GM23338 (cell line): Measurements from ENCODE around the gene SERPINB2. TPM values are rescaled to one million over a fixed set of nuclear protein-coding genes. Genes with fewer than 3 reads are reported as not detected.

Experiments used
- ATAC-seq: fragments of 200-7000 bp; cut with Tn5 transposase; 3 replicates; pipeline ENCODE4 v1.9.1; 2020
- DNase-seq: peaks from one replicate; pipeline ENCODE4 v3.0.0-alpha.2; 2015; ENCODE audit warnings: low spot score
- H2AFZ ChIP-seq: fragments of 200-600 bp; sonication (generic); 2 replicates; pipeline ENCODE4 v1.8.0; 2016; ENCODE audit warnings: antibody characterized with exemption, mild to moderate bottlenecking, moderate library complexity
- H3F3A ChIP-seq: fragments of 200-600 bp; sonication (generic); replicated peaks from 2 replicates; pipeline ENCODE4 v1.8.0; 2017; ENCODE audit warnings: antibody characterized with exemption, mixed run types, low read depth
- H3K27ac ChIP-seq: fragments of 200-600 bp; sonication (generic); 2 replicates; pipeline ENCODE4 v1.6.1; 2016; ENCODE audit warnings: low read depth
- H3K27me3 ChIP-seq: fragments of 200-600 bp; sonication (generic); 2 replicates; pipeline ENCODE4 v1.8.0; 2016; ENCODE audit warnings: mild to moderate bottlenecking, mixed run types, moderate library complexity; ENCODE audit not compliant: insufficient read depth
- H3K36me3 ChIP-seq: fragments of 200-600 bp; sonication (generic); 2 replicates; pipeline ENCODE4 v1.8.0; 2016; ENCODE audit warnings: mild to moderate bottlenecking; ENCODE audit not compliant: insufficient read depth
- H3K4me1 ChIP-seq: fragments of 200-600 bp; sonication (generic); 2 replicates; pipeline ENCODE4 v1.8.0; 2016; ENCODE audit warnings: mild to moderate bottlenecking, moderate library complexity; ENCODE audit not compliant: insufficient read depth
- H3K4me2 ChIP-seq: fragments of 200-600 bp; sonication (generic); 2 replicates; pipeline ENCODE4 v1.7.1; 2017; ENCODE audit warnings: mixed run types
- H3K4me3 ChIP-seq: fragments of 200-600 bp; sonication (generic); 2 replicates; pipeline ENCODE4 v1.6.1; 2016; ENCODE audit warnings: mixed run types
- H3K79me2 ChIP-seq: fragments of 200-600 bp; sonication (generic); replicated peaks from 2 replicates; pipeline ENCODE4 v1.8.0; 2017; ENCODE audit warnings: mild to moderate bottlenecking; ENCODE audit not compliant: insufficient read depth
- H3K9me2 ChIP-seq: fragments of 200-600 bp; sonication (generic); 2 replicates; pipeline ENCODE4 v1.8.0; 2017; ENCODE audit not compliant: insufficient read depth
- H4K20me1 ChIP-seq: fragments of 200-600 bp; sonication (generic); replicated peaks from 2 replicates; pipeline ENCODE4 v1.8.0; 2017; ENCODE audit warnings: mild to moderate bottlenecking; ENCODE audit not compliant: insufficient read depth
- H3K27ac Mint-ChIP-seq: 2 replicates; pipeline ENCODE4 v1.8.0; 2020; ENCODE audit warnings: inconsistent platforms, mild to moderate bottlenecking, moderate library complexity, mixed read lengths
- H3K27me3 Mint-ChIP-seq: 3 replicates; pipeline ENCODE4 v1.8.0; 2022; ENCODE audit warnings: low read depth, mild to moderate bottlenecking, moderate library complexity, mixed read lengths, inconsistent platforms; ENCODE audit not compliant: insufficient read depth, poor library complexity
- H3K36me3 Mint-ChIP-seq: 3 replicates; pipeline ENCODE4 v1.8.0; 2021; ENCODE audit warnings: low read depth, mild to moderate bottlenecking, inconsistent platforms, moderate library complexity, mixed read lengths
- H3K4me1 Mint-ChIP-seq: 3 replicates; pipeline ENCODE4 v1.8.0; 2020; ENCODE audit warnings: mild to moderate bottlenecking, inconsistent platforms, mixed read lengths
- H3K4me3 Mint-ChIP-seq: 3 replicates; pipeline ENCODE4 v1.8.0; 2021; ENCODE audit warnings: moderate library complexity, mild to moderate bottlenecking, inconsistent platforms, mixed read lengths
- H3K9me3 Mint-ChIP-seq: 3 replicates; pipeline ENCODE4 v1.8.0; 2020; ENCODE audit warnings: moderate library complexity, mild to moderate bottlenecking, inconsistent platforms, mixed read lengths
- CREB1 ChIP-seq: fragments of 250-450 bp; sonication (Bioruptor Pico); IDR thresholded peaks from 2 replicates; pipeline ENCODE4 v1.5.0; 2020; ENCODE audit warnings: low read depth, mild to moderate bottlenecking, moderate library complexity
- CTCF ChIP-seq, 2 experiments: fragments of 200-600 bp in 1 of 2; sonication (generic) in 1 of 2; conservative IDR thresholded peaks; 2 replicates each; pipeline versions ENCODE4 v1.5.1 to v1.6.1; 2016 to 2017; ENCODE audit warnings: antibody characterized with exemption in 2 of 2, low read depth in 2 of 2, mild to moderate bottlenecking in 2 of 2, moderate library complexity in 1 of 2
- ETS1 ChIP-seq: IDR thresholded peaks from 2 replicates; pipeline ENCODE4 v1.6.1; 2016; ENCODE audit warnings: antibody characterized with exemption
- POLR2AphosphoS5 ChIP-seq: IDR thresholded peaks from 2 replicates; pipeline ENCODE4 v1.6.1; 2016; ENCODE audit warnings: antibody characterized with exemption, low read depth
- REST ChIP-seq: IDR thresholded peaks from one replicate; pipeline ENCODE4 v1.6.1; 2018; ENCODE audit warnings: antibody characterized with exemption; ENCODE audit not compliant: unreplicated experiment
- ZNF331 ChIP-seq: fragments of 250-450 bp; sonication (Bioruptor Pico); IDR thresholded peaks from 2 replicates; pipeline ENCODE4 v1.5.0; 2020; ENCODE audit warnings: low read depth, mild to moderate bottlenecking, moderate library complexity
- polyA plus RNA-seq: library from polyadenylated mRNA; unstranded; fragments of >200 nt; fragmentation: Nextera tagmentation; extraction: Ambion mirVana; gene quantifications from 2 replicates; pipeline ENCODE4 v1.2.1, GENCODE V29; 2016
- total RNA-seq: library from RNA; depleted of rRNA; stranded (reverse); fragments of >200 nt; shearing (Covaris generic); gene quantifications from 2 replicates; pipeline ENCODE4 v1.2.3, GENCODE V29; 2014

SERPINB2 gene
- total and polyA plus RNA-seq, 2 experiments from 2014 or later = not detected

GRCh38 chr18:63947051-63947790, 59.7 kb downstream of the SERPINB2 start (continued):
- TF ChIP-seq REST (no peak), CREB1 (CRISPR knock-in tag) (no peak)

GRCh38 chr18:63949068-63949737, 61.7 kb downstream of the SERPINB2 start, which contains the start of gene HMSD:
HMSD (plus strand) TSS chr18:63949301; CDS start chr18:63953456, 4,155 bp downstream.
- H4K20me1 ChIP-seq = no peaks in the 10 kb centered on the region
- peak within 1 kb of the TSS; percentile 66 for H3K4me3 ChIP-seq
- no peaks in the 10 kb centered on the region; the same call in 2 of the 3 replicates for H3K9me3 Mint-ChIP-seq
- H3K79me2 ChIP-seq = no peaks in the 10 kb centered on the region
- H3K27me3 Mint-ChIP-seq = peaks cover 3% of the 10 kb centered on the region
- H3K4me1 Mint-ChIP-seq = peaks cover 13% of the 10 kb centered on the region
- peak; percentile 50 for TF ChIP-seq POLR2AphosphoS5
- no peak for TF ChIP-seq ZNF331 (CRISPR knock-in tag)
- TF ChIP-seq ETS1 = no peak
- TF ChIP-seq CTCF (conservative IDR thresholded peaks at IDR 0.05; ENCODE audit: low read depth in 2 of 2) = peak; percentile 39 to 43; a peak in 2 of 4 replicates
- H3K27me3 ChIP-seq = peaks cover 14% of the 10 kb centered on the region; the same call in 1 of the 2 replicates
- H3K4me2 ChIP-seq = peak within 1 kb of the TSS; percentile 85
- peak within 1 kb of the TSS; percentile 77 for H2AFZ ChIP-seq
- ATAC-seq = peak; percentile 99
- H3K9me2 ChIP-seq = no peaks in the 10 kb centered on the region
- peak within 1 kb of the TSS; percentile 78 for H3K4me3 Mint-ChIP-seq
- no peak within 1 kb of the TSS; the same call in 1 of the 2 replicates for H3K27ac Mint-ChIP-seq
- H3F3A ChIP-seq = 0 out of 2 replicates have a peak, but pooled peaks cover 7% of the 10 kb centered on the region
- no peaks in the 10 kb centered on the region for H3K36me3 ChIP-seq
- peak; percentile 83 for DNase-seq
- H3K4me1 ChIP-seq = peaks cover 9% of the 10 kb centered on the region; the same call in 1 of the 2 replicates
- H3K27ac ChIP-seq = no peak within 1 kb of the TSS
- no peaks in the 10 kb centered on the region for H3K36me3 Mint-ChIP-seq
